ENCODE results near the gene EFCAB13.
"Not testable (repeated sequence)": the region's sequence is repeated elsewhere in the genome, so short reads cannot be mapped to it uniquely, and the experiment has no call there.

Gene EFCAB13

DNA sequence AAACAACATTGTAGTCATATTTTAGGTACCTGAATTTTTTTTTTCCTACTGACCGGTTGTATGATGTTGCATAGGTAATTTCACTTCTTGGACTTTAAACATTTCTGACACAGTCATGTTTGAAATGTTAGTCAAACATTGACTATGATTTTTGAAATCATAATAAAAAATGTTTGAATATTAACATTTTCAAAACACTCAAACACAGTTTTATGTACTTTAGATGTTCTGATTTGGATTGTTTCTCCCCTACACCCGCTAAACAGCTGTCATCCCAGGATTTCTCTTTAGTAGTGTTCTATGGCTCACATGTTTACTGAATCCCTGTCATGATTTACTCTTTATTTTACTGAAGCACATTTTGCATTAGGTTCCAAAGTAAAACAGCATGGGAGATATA, 104.2 kb downstream of the EFCAB13 start:
- DNase-seq = no peak

DNA sequence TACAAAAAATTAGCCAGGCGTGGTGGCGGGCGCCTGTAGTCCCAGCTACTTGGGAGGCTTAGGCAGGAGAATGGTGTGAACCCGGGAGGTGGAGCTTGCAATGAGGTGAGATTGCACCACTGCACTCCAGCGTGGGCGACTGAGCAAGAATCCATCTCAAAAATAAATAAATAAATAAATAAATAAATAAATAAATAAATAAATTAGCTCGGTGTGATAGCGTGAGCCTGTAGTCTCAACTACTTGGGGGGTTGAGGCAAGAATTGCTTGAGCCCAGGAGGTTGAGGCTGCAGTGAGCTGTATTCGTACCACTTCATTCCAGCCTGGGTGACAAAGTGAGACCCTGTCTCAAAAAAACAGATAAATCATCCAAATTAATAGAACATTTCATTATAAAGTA, 108.5 kb downstream of the EFCAB13 start:
- not testable (repeated sequence) for DNase-seq

DNA sequence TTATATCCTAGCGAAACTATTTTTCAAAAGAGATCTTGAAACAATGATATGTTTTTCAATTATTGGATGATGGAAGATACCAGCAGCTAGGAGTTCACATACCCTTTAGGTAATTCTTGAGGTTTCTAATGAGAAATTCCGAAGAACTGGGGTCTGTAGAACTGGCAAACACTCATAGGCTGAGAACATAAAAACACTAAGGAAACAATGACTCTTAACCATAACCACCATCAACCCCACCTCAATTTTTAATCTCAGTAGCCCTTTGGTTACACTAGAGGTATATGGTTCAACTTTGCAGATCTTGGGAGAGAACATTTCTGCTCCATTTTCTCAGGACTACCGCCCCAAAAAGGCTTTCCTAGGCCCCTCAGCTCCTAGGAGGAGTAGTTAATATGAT, 141.4 kb downstream of the EFCAB13 start:
- DNase-seq = no peak

DNA sequence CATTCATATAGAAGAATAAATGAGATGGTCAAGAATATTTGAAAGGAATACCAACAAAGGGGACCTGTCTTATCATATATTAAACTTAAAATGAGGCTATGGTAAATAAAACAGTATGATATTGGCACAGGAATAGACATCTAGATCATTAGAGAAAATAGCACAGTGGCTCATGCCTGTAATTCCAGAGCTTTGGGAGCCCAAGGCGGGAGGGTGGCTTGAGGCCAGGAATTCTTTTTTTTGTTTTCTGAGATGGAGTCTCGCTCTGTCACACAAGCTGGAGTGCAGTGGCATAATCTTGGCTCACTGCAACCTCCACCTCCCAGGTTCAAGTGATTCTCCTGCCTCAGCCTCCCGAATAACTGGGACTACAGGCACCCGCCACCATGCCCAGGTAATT, 143.2 kb downstream of the EFCAB13 start:
- DNase-seq = not testable (repeated sequence)

DNA sequence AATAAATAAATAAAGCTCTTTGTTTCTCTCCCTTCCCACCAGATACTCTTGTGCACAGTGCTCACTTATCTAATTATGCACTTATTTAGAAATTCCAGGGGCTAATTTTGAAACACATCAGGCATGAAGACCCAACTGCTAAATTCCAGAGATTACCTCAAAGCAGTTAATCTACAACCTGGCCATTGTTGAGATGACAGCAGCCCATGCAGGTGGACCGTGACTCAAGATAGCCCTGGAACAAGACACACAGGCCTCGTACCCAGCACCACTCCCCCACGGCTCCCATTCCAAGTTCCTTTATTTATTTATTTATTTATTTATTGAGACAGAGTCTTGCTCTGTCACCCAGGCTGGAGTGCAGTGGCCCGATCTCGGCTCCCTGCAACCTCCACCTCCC, 147.1 kb downstream of the EFCAB13 start:
- DNase-seq = no peak

DNA sequence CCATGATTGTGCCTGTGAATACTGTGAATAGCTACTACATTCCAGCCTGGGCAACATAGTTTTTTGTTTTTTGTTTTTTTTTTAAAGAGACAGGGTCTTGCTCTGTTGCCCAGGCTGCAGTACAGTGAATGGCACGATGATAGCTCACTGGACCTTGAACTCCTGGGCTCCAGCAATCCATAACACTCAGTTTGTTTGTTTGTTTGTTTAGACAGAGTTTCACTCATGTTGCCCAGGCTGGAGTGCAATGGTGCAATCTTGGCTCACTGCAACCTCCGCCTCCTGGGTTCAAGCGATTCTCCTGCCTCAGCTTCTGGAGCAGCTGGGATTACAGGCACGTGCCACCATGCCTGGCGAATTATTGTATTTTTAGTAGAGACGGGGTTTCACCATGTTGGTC, 148.3 kb downstream of the EFCAB13 start:
- not testable (repeated sequence) for DNase-seq

Data from stimulated activated CD4-positive, alpha-beta T cell treated with anti-CD3 and anti-CD28 coated beads, Interleukin-1b, Interleukin-23, amount 100 ng/mL, for 48 hours (primary cell).